GM12872 (cell line): Measurements from ENCODE around the gene MROH2A.

Experiments used
- CTCF ChIP-seq: IDR thresholded peaks from 3 replicates; pipeline ENCODE4 v1.5.1; 2011; ENCODE audit warnings: low read depth, mild to moderate bottlenecking, low read length, moderate library complexity; ENCODE audit not compliant: insufficient read depth

Gene MROH2A

GRCh38 chr2:233754872-233755611 is 23.1 kb upstream of the MROH2A start:
- no peak for TF ChIP-seq CTCF

GRCh38 chr2:233756429-233757081 is 21.6 kb upstream of the MROH2A start:
- no peak for TF ChIP-seq CTCF

- TF ChIP-seq CTCF = no peak
Observed at GRCh38 chr2:233758141-233758540, 20.0 kb upstream of the MROH2A start.

- TF ChIP-seq CTCF = no peak
Observed at GRCh38 chr2:233758849-233759248, 19.3 kb upstream of the MROH2A start.

GRCh38 chr2:233760043-233760442 is 18.1 kb upstream of the MROH2A start, which contains the start of gene UGT1A1:
Gene UGT1A1, plus strand, starts transcription at chr2:233760270. Its CDS starts 18 bp downstream, at chr2:233760288.
- no peak for TF ChIP-seq CTCF

- TF ChIP-seq CTCF = no peak
Observed at GRCh38 chr2:233761040-233761769, 16.9 kb upstream of the MROH2A start.

- TF ChIP-seq CTCF = no peak
Observed at GRCh38 chr2:233764264-233764663, 13.9 kb upstream of the MROH2A start.
